Measurements from ENCODE around the gene SAFB2.

DNA sequence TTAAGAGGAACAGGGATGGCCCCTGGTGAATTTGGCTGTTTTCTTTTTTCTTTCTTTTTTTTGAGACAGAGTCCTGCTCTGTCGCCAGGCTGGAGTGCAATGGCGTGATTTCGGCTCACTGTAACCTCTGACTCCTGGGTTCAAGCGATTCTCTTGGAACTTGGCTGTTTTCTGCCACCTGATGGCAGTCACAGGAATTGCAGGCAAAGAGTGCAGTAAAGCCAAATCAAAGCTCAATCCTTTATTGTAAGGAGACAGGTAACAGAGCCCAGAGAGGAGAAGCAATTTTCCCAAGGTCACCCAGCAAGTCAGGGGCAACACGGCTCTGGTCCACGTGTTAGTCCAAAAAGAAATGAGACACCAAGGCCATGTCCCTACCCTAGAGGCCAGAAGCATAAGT lies 61.0 kb downstream of the SAFB2 start:
- TF ChIP-seq POLR2AphosphoS5 (IDR thresholded peaks at IDR 0.05; ENCODE audit: low read depth, low read length) (no peak), POLR2A (IDR thresholded peaks at IDR 0.05; ENCODE audit: low read depth, low read length) (no peak)

Measured in GM12892 (cell line).